NB4 (cell line): Measurements from ENCODE around the gene LIPE.

ENCODE experiments used
- CTCF ChIP-seq: IDR thresholded peaks from one replicate; pipeline ENCODE4 v1.5.1; 2012; ENCODE audit warnings: low read depth, low read length
- POLR2A ChIP-seq: IDR thresholded peaks from 2 replicates; pipeline ENCODE4 v1.6.1; 2011; ENCODE audit warnings: mild to moderate bottlenecking; ENCODE audit not compliant: insufficient read length; ENCODE audit errors: extremely low read depth
- TF ChIP-seq, protein P1 (sequence below): IDR thresholded peaks from 2 replicates; pipeline ENCODE4 v1.6.1; 2011; ENCODE audit warnings: low read depth, low read length

GRCh38 chr19:42401365-42402303 is 25.6 kb downstream of the LIPE start:
- peak; percentile 56 for TF ChIP-seq CTCF
- TF ChIP-seq POLR2A: no peak
- TF ChIP-seq, protein P1, sequence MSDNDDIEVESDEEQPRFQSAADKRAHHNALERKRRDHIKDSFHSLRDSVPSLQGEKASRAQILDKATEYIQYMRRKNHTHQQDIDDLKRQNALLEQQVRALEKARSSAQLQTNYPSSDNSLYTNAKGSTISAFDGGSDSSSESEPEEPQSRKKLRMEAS: no peak
